NCI-H226 (cell line): ENCODE results near the gene TMEM164.

ENCODE experiments used
- DNase-seq: peaks from one replicate; pipeline ENCODE4 v3.0.0-alpha.2; 2015

Gene TMEM164

GRCh38 chrX:110086162-110086915 is 83.4 kb downstream of the TMEM164 start:
- DNase-seq, result peak; percentile 6

- DNase-seq, result peak; percentile 84
These were observed 84.1 kb downstream of the TMEM164 start for GRCh38 chrX:110086916-110087484.

GRCh38 chrX:110087485-110088356 is 84.8 kb downstream of the TMEM164 start:
- DNase-seq, result peak; percentile 95

GRCh38 chrX:110089656-110090403 is 86.9 kb downstream of the TMEM164 start:
- no peak for DNase-seq

GRCh38 chrX:110097920-110098319 is 95.0 kb downstream of the TMEM164 start:
- DNase-seq, result no peak

- no peak for DNase-seq
These were observed 100.4 kb downstream of the TMEM164 start for GRCh38 chrX:110103344-110103743.

GRCh38 chrX:110104078-110104477 is 101.2 kb downstream of the TMEM164 start:
- no peak for DNase-seq

- no peak for DNase-seq
These were observed 105.5 kb downstream of the TMEM164 start for GRCh38 chrX:110108381-110108821.

- no peak for DNase-seq
These were observed 111.4 kb downstream of the TMEM164 start for GRCh38 chrX:110114260-110114776.

GRCh38 chrX:110116066-110116980 is 113.4 kb downstream of the TMEM164 start:
- no peak for DNase-seq

- DNase-seq, result no peak
These were observed 115.6 kb downstream of the TMEM164 start for GRCh38 chrX:110118530-110118929.

- no peak for DNase-seq
These were observed 116.6 kb downstream of the TMEM164 start for GRCh38 chrX:110119480-110119879.

GRCh38 chrX:110120025-110120424 is 117.1 kb downstream of the TMEM164 start:
- DNase-seq, result no peak

- DNase-seq, result peak; percentile 45
These were observed 120.4 kb downstream of the TMEM164 start for GRCh38 chrX:110123331-110123782.

- no peak for DNase-seq
These were observed 122.7 kb downstream of the TMEM164 start for GRCh38 chrX:110125446-110126162.

- no peak for DNase-seq
These were observed 128.1 kb downstream of the TMEM164 start for GRCh38 chrX:110131031-110131430.

GRCh38 chrX:110132450-110133114 is 129.7 kb downstream of the TMEM164 start:
- no peak for DNase-seq

- no peak for DNase-seq
These were observed 130.9 kb downstream of the TMEM164 start for GRCh38 chrX:110133735-110134370.

- DNase-seq, result no peak
These were observed 132.7 kb downstream of the TMEM164 start for GRCh38 chrX:110135618-110136017.

GRCh38 chrX:110136136-110136535 is 133.2 kb downstream of the TMEM164 start:
- DNase-seq, result no peak
